Heart left ventricle (tissue), 16 donors: ENCODE data around the gene COL23A1. TPM values are rescaled to one million over a fixed set of nuclear protein-coding genes. Genes with fewer than 3 reads are reported as not detected.

Experiments used
- ATAC-seq, 4 donors: fragments of 200-7000 bp; cut with Tn5 transposase; one replicate each; pipeline ENCODE4 v1.9.1; 2020 to 2022; ENCODE audit warnings: moderate library complexity in 4 of 4, mild to moderate bottlenecking in 3 of 4, moderate number of reproducible peaks in 1 of 4
- DNase-seq, 5 donors: peaks; one replicate each; pipeline ENCODE4 v3.0.0-alpha.2; 2020
- H3K27ac ChIP-seq, 12 donors: fragments of 200-600 bp; sonication (generic) in 4 of 12; one replicate each; pipeline versions ENCODE4 v1.5.0 to v1.8.0; 2016 to 2022; ENCODE audit warnings: mild to moderate bottlenecking in 2 of 12
- H3K27me3 ChIP-seq, 9 donors: fragments of 200-600 bp; sonication (generic) in 2 of 9; one replicate each; pipeline versions ENCODE4 v1.5.1 to v1.8.0; 2016 to 2022; ENCODE audit warnings: mild to moderate bottlenecking in 3 of 9
- H3K36me3 ChIP-seq, 9 donors: fragments of 200-600 bp; sonication (generic) in 2 of 9; one replicate each; pipeline versions ENCODE4 v1.5.0 to v1.8.0; 2018 to 2022; ENCODE audit warnings: mild to moderate bottlenecking in 2 of 9
- H3K4me1 ChIP-seq, 12 donors: fragments of 200-600 bp; sonication (generic) in 4 of 12; one replicate each; pipeline versions ENCODE4 v1.5.0 to v1.8.0; 2016 to 2022; ENCODE audit warnings: mild to moderate bottlenecking in 3 of 12
- H3K4me3 ChIP-seq, 12 donors: fragments of 200-600 bp; sonication (generic) in 4 of 12; one replicate each; pipeline versions ENCODE4 v1.5.0 to v1.8.0; 2017 to 2022; ENCODE audit warnings: mild to moderate bottlenecking in 9 of 12, moderate library complexity in 4 of 12
- H3K9me3 ChIP-seq, 12 donors: fragments of 200-600 bp; sonication (generic) in 4 of 12; one replicate each; pipeline versions ENCODE4 v1.5.0 to v1.8.0; 2016 to 2022; ENCODE audit warnings: mild to moderate bottlenecking in 1 of 12
- CTCF ChIP-seq, 12 donors: fragments of 200-600 bp; sonication (generic) in 4 of 12; IDR thresholded peaks; one replicate each; pipeline versions ENCODE4 v1.5.0 to v1.8.0; 2018 to 2022; ENCODE audit warnings: antibody characterized with exemption in 12 of 12, mild to moderate bottlenecking in 5 of 12
- POLR2A ChIP-seq, 2 donors: fragments of 450-650 bp; IDR thresholded peaks; one replicate each; pipeline ENCODE4 v1.6.1; 2017; ENCODE audit warnings: antibody characterized with exemption in 2 of 2, mild to moderate bottlenecking in 2 of 2, moderate library complexity in 2 of 2
- WGBS, 4 donors: extraction: QIAGEN DNeasy Blood & Tissue Kit in 2 of 4; methylation state at CpG; one replicate each; pipeline versions ENCODE4 v1.1.5 to v1.1.7; 2013 to 2018; 5-methylcytosine and 5-hydroxymethylcytosine counted together
- intact Hi-C, 10 donors: fragments of 100-400 bp; cut with DNase I; formaldehyde crosslinking; loops; one replicate each; pipeline versions ENCODE4 v1.11.1 to v1.14.2; 2022
- polyA plus RNA-seq, 2 donors: library from polyadenylated mRNA; stranded (reverse); fragments of 200-250 nt; gene quantifications; one replicate each; pipeline ENCODE4 v1.2.3, GENCODE V29; 2013
- total RNA-seq, 9 donors: library from RNA; depleted of rRNA in 2 of 9; stranded (reverse); fragments of >200 nt in 2 of 9; fragmentation: NEBNext Ultra II Directional in 3 of 9; extraction: Animal tissue kit (Norgen Biotek cat#: 25700) in 3 of 9; gene quantifications; one replicate each; pipeline versions ENCODE4 v1.1.0 to v1.2.4, GENCODE V29; 2016 to 2023
- donor health status: ischemic (EF 13 %, LVEDD 7.1; RV severe dilation, severe dysfunction).
- donor health status: healthy with polysubstance abuse.
- donor health status: DM: no; HTN: yes; CAD: no.
- donor health status: DM: no; HTN: no; CAD: no.
- donor health status: ischemic (EF 25% LVEDD 6.9; RV normal size, moderate dysfunction).
- donor health status: ischemic (EF 25% LVEDD 5.7; RV mildly dilated, moderate dysfunction).
- donor health status: healthy.
- donor health status: DM: yes; HTN: yes; CAD: no.
- donor health status: ischemic (EF 35%, LVEDD 5.7; RV mildly dilated, moderate dysfunction).
- donor health status: nonischemic (EF 11% LVEDD 7.7; RV severe dilation, severe dysfunction).
- donor health status: DM: yes; HTN: yes; CAD: no.
- donor health status: PGD.
- donor health status: ischemic (EF 29% LVEDD 5.4; RV normal size, mild dysfunction).
- donor health status: nonischemic (EF 23%, LVEDD 6.1; RV moderate dilation, normal function).

The COL23A1 gene
- total and polyA plus RNA-seq, 11 donors = 6.0 to 33.0 (median 18.8) TPM

GRCh38 chr5:178478370-178478769 is 111.8 kb downstream of the COL23A1 start:
- peaks cover 0 to 22% (median 0%) of the 10 kb centered on the region in 12 donors for H3K4me1 ChIP-seq
- no peak for TF ChIP-seq POLR2A (IDR thresholded peaks at IDR 0.05)
- no peak for TF ChIP-seq CTCF (IDR thresholded peaks at IDR 0.05)
- H3K27ac ChIP-seq = no peak overlapping the region
- H3K27me3 ChIP-seq = no peaks in the 10 kb centered on the region
- no peaks in the 10 kb centered on the region for H3K36me3 ChIP-seq
- peaks cover 0 to 4% (median 0%) of the 10 kb centered on the region in 12 donors for H3K9me3 ChIP-seq
- no peak for ATAC-seq
- no peak overlapping the region for H3K4me3 ChIP-seq
- WGBS, 4 donors = 47 to 66% (median 60%) methylated on average over 5 of the region's 5 CpGs
- intact Hi-C loops = no loop called here
- DNase-seq = no peak

DNA sequence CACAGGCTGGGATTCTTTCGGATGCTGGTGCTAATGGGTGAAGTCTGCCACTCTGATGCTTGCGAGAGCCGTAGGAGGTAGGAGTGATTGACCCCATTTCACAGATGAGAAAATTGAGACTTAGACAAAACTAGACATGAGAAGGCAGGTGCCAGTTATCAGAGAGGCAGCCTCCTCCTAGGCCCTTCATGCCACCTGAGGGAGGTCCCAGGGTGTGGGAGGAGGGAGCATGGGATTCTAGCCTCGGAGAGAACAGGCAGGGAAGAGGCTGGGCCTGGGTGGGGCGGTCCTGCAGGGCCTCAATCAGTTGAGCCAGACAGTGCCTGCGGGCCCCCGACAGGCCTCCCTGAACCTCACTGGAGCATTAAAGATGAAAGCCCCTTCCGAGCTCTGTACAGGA is 112.4 kb downstream of the COL23A1 start:
- TF ChIP-seq CTCF (IDR thresholded peaks at IDR 0.05) (no peak), POLR2A (IDR thresholded peaks at IDR 0.05) (no peak)
- Histone ChIP-seq H3K36me3 (no peaks in the 10 kb centered on the region), H3K4me3 (no peak overlapping the region), H3K4me1 (peaks cover 0 to 21% (median 0%) of the 10 kb centered on the region in 12 donors), H3K9me3 (peaks cover 0 to 4% (median 0%) of the 10 kb centered on the region in 12 donors), H3K27ac (no peak overlapping the region), H3K27me3 (no peaks in the 10 kb centered on the region)
- intact Hi-C loops = no loop called here
- DNase-seq = no peak
- no peak for ATAC-seq
- 75 to 91% (median 82%) methylated on average over 8 of the region's 8 CpGs for WGBS, 4 donors

GRCh38 chr5:178476972-178477754 is 113.0 kb downstream of the COL23A1 start:
- Histone ChIP-seq H3K27me3 (no peaks in the 10 kb centered on the region), H3K36me3 (no peaks in the 10 kb centered on the region), H3K9me3 (peaks cover 0 to 4% (median 0%) of the 10 kb centered on the region in 12 donors), H3K4me3 (no peak overlapping the region), H3K27ac (no peak overlapping the region), H3K4me1 (peaks cover 0 to 21% (median 0%) of the 10 kb centered on the region in 12 donors)
- 83 to 86% (median 85%) methylated on average over 12 of the region's 12 CpGs for WGBS, 4 donors
- TF ChIP-seq CTCF (IDR thresholded peaks at IDR 0.05) (no peak), POLR2A (IDR thresholded peaks at IDR 0.05) (no peak)
- DNase-seq = no peak
- intact Hi-C loops = no loop called here
- no peak for ATAC-seq

DNA sequence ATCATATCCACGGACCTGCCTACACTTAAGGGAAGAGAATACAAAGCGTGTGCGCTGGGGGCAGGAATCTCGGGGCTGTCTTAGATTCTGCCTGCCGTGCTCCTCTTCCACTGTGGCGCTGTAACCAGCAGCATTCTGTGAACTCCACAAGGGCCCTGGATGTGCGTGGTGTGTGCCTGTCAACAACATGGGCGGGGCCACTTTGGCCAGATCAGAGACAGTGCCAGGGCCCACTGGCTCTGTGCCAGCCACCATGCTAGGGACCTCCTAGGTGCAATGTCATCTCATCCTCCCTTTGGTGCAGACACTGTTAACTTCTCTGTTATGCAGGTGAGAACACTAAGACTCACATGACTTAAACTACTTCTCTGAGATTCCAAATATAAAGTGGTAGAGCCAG is 113.7 kb downstream of the COL23A1 start:
- TF ChIP-seq POLR2A (IDR thresholded peaks at IDR 0.05) (no peak), CTCF (IDR thresholded peaks at IDR 0.05) (no peak)
- Histone ChIP-seq H3K4me3 (no peak overlapping the region), H3K36me3 (no peaks in the 10 kb centered on the region), H3K4me1 (peaks cover 0 to 21% (median 0%) of the 10 kb centered on the region in 12 donors), H3K9me3 (peaks cover 0 to 4% (median 0%) of the 10 kb centered on the region in 12 donors), H3K27ac (no peak overlapping the region), H3K27me3 (no peaks in the 10 kb centered on the region)
- no peak for ATAC-seq
- WGBS, 4 donors = 84 to 93% (median 90%) methylated on average over 7 to 8 of the region's 8 CpGs
- intact Hi-C loops = no loop called here
- no peak for DNase-seq
